Memory B cell (primary cell): ENCODE measurements around the gene FAM241A.

Source experiments
- ATAC-seq: fragments of 150-1000 bp; cut with Tn5 transposase; 2 replicates; pipeline ENCODE4 v1.10.0; 2021; ENCODE audit warnings: low read depth, mild to moderate bottlenecking, moderate library complexity
- DNase-seq, 2 donors: peaks; one replicate each; pipeline ENCODE4 v3.0.0; 2022; ENCODE audit warnings: low spot score in 2 of 2
- H3K27ac Mint-ChIP-seq: one replicate; pipeline ENCODE4 v1.8.0; 2022; ENCODE audit warnings: mild to moderate bottlenecking, moderate library complexity, mixed read lengths
- H3K27me3 Mint-ChIP-seq: one replicate; pipeline ENCODE4 v1.8.0; 2022; ENCODE audit warnings: mixed read lengths
- H3K36me3 Mint-ChIP-seq: one replicate; pipeline ENCODE4 v1.8.0; 2022; ENCODE audit warnings: mild to moderate bottlenecking, mixed read lengths
- H3K4me1 Mint-ChIP-seq: one replicate; pipeline ENCODE4 v1.8.0; 2022; ENCODE audit warnings: mixed read lengths
- H3K4me3 Mint-ChIP-seq: one replicate; pipeline ENCODE4 v1.8.0; 2022; ENCODE audit warnings: mild to moderate bottlenecking, moderate library complexity, mixed read lengths
- H3K9me3 Mint-ChIP-seq: one replicate; pipeline ENCODE4 v1.8.0; 2022; ENCODE audit warnings: mixed read lengths

FAM241A gene

GRCh38 chr4:112231779-112232713 is 86.8 kb downstream of the FAM241A start, which contains the start of gene AP1AR:
Gene AP1AR (plus strand): TSS chr4:112231787. CDS start chr4:112232092, 305 bp downstream.
- H3K27ac Mint-ChIP-seq: peak within 1 kb of the TSS; percentile 95
- H3K27me3 Mint-ChIP-seq: peaks cover 1% of the 10 kb centered on the region
- no peaks in the 10 kb centered on the region for H3K36me3 Mint-ChIP-seq
- peaks cover 10% of the 10 kb centered on the region for H3K4me1 Mint-ChIP-seq
- no peaks in the 10 kb centered on the region for H3K9me3 Mint-ChIP-seq
- peak within 1 kb of the TSS; percentile 98 for H3K4me3 Mint-ChIP-seq
- peak; percentile 72 for ATAC-seq
- DNase-seq: peak; percentile 94 to 97

- H3K4me3 Mint-ChIP-seq: no peak overlapping the region
Observed at GRCh38 chr4:112234952-112235609, 89.8 kb downstream of the FAM241A start.

DNA sequence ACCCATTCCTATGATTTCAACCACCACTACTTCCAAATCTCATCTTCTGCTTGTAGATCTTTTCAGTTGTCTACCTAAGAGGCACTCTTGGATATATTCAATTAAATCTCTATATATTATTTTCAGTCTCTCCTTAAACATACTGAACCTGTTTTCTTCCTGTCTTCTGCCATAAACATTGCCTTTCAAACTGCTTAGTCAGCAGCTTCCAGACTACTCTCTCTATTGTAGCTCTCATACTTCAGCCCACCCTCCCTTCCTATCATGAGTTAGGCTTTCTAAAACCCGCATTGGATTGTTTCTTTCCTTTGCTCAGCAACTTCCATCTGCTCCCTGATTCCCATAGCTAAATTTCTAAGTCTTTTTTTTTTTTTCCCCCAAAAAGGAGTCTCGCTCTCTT is 90.8 kb downstream of the FAM241A start:
- Mint-ChIP-seq H3K27me3 (no peaks in the 10 kb centered on the region), H3K9me3 (no peaks in the 10 kb centered on the region), H3K27ac (no peak overlapping the region), H3K36me3 (peaks cover 17% of the 10 kb centered on the region), H3K4me3 (no peak overlapping the region), H3K4me1 (peaks cover 21% of the 10 kb centered on the region)
- DNase-seq (no peak), ATAC-seq (no peak)

More at GRCh38 chr4:112234952-112235609, 89.8 kb downstream of the FAM241A start:
- Mint-ChIP-seq H3K36me3 (peaks cover 14% of the 10 kb centered on the region), H3K27me3 (no peaks in the 10 kb centered on the region), H3K9me3 (no peaks in the 10 kb centered on the region), H3K27ac (no peak overlapping the region), H3K4me1 (peaks cover 21% of the 10 kb centered on the region)
- ATAC-seq: no peak
- peak in 1 of 2 donors; percentile 23 for DNase-seq

DNA sequence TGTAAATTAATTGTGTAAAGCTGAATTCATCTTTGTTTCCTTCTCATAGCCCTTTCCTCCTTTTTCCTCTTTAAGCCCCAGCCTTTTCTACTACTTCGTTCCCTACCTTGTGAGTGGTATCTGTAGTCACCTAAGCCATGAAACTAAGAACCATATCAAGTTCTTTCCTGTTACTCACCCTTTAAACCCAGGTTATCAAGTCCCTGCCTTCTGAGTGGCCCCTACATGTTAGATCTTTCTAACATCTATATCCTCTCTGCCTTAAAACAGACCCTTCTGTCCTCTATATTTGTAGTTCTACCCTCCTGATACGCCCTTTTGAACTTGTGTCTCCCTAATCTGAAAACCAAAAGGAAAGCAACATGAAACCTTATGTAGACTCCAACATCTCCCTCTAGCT is 93.6 kb downstream of the FAM241A start:
- Mint-ChIP-seq H3K27me3 (no peaks in the 10 kb centered on the region), H3K4me1 (peaks cover 28% of the 10 kb centered on the region), H3K4me3 (no peak overlapping the region), H3K36me3 (peaks cover 23% of the 10 kb centered on the region), H3K9me3 (no peaks in the 10 kb centered on the region), H3K27ac (no peak overlapping the region)
- no peak for DNase-seq
- ATAC-seq: no peak
